OCI-LY1 (cell line): ENCODE data around the gene SNRPB2.

Source experiments
- H2AFZ ChIP-seq: fragments of 200-600 bp; sonication (generic), shearing (Covaris generic); 2 replicates; pipeline ENCODE4 v1.6.0; 2014; ENCODE audit warnings: antibody characterized with exemption, mild to moderate bottlenecking, low read length
- H3F3A ChIP-seq: fragments of 200-600 bp; sonication (generic), shearing (Covaris generic); 2 replicates; pipeline ENCODE4 v1.6.0; 2014; ENCODE audit warnings: mild to moderate bottlenecking, antibody characterized with exemption, low read length, moderate library complexity; ENCODE audit not compliant: insufficient read depth
- H3K27ac ChIP-seq: fragments of 200-600 bp; sonication (generic); 2 replicates; pipeline ENCODE4 v1.5.1; 2014; ENCODE audit warnings: low read length, mixed run types, mild to moderate bottlenecking, low read depth; ENCODE audit not compliant: poor library complexity, severe bottlenecking
- H3K27me3 ChIP-seq: fragments of 200-600 bp; sonication (generic); 2 replicates; pipeline ENCODE4 v1.6.0; 2014; ENCODE audit warnings: antibody characterized with exemption, mild to moderate bottlenecking, low read length, moderate library complexity; ENCODE audit not compliant: insufficient read depth
- H3K36me3 ChIP-seq: fragments of 200-600 bp; sonication (generic); 2 replicates; pipeline ENCODE4 v1.6.1; 2014; ENCODE audit warnings: mild to moderate bottlenecking, antibody characterized with exemption, low read length, moderate library complexity, mixed read lengths; ENCODE audit not compliant: insufficient read depth
- H3K4me1 ChIP-seq: fragments of 200-600 bp; sonication (generic); 2 replicates; pipeline ENCODE4 v1.5.1; 2014; ENCODE audit warnings: mild to moderate bottlenecking, low read length, moderate library complexity; ENCODE audit not compliant: insufficient read depth, severe bottlenecking
- H3K4me2 ChIP-seq: fragments of 200-600 bp; sonication (generic), shearing (Covaris generic); 2 replicates; pipeline ENCODE4 v1.6.1; 2014; ENCODE audit warnings: low read length
- H3K4me3 ChIP-seq: fragments of 200-600 bp; sonication (generic); 2 replicates; pipeline ENCODE4 v1.5.1; 2014; ENCODE audit warnings: low read length, low read depth, mild to moderate bottlenecking, mixed read lengths; ENCODE audit not compliant: poor library complexity, severe bottlenecking
- H3K79me2 ChIP-seq: fragments of 200-600 bp; shearing (Covaris generic); 2 replicates; pipeline ENCODE4 v1.6.1; 2016; ENCODE audit warnings: mixed run types, low read length, mixed read lengths; ENCODE audit not compliant: insufficient read depth
- H3K9ac ChIP-seq: fragments of 200-600 bp; sonication (generic), shearing (Covaris generic); 2 replicates; pipeline ENCODE4 v1.6.1; 2014; ENCODE audit warnings: mild to moderate bottlenecking, low read length, mixed read lengths
- H3K9me2 ChIP-seq: fragments of 200-600 bp; sonication (generic), shearing (Covaris generic); 2 replicates; pipeline ENCODE4 v1.6.1; 2014; ENCODE audit warnings: low read depth, mild to moderate bottlenecking, low read length, mixed read lengths
- H3K9me3 ChIP-seq: fragments of 200-600 bp; shearing (Covaris generic); 2 replicates; pipeline ENCODE4 v1.6.1; 2014; ENCODE audit warnings: low read length, mixed read lengths
- H4K20me1 ChIP-seq: fragments of 200-600 bp; sonication (generic), shearing (Covaris generic); 2 replicates; pipeline ENCODE4 v1.6.0; 2016; ENCODE audit warnings: mild to moderate bottlenecking, low read length; ENCODE audit not compliant: insufficient read depth
- EZH2 ChIP-seq: fragments of 200-600 bp; sonication (generic), shearing (Covaris generic); IDR thresholded peaks from 2 replicates; pipeline ENCODE4 v1.8.0; 2017; ENCODE audit warnings: borderline replicate concordance, mixed run types, mild to moderate bottlenecking, antibody characterized with exemption, low read length, moderate library complexity, mixed read lengths
- TF ChIP-seq, protein P1 (sequence below): fragments of 200-600 bp; sonication (generic), shearing (Covaris generic); IDR thresholded peaks from 2 replicates; pipeline ENCODE4 v1.5.1; 2017; ENCODE audit warnings: mild to moderate bottlenecking, antibody characterized with exemption, low read length, moderate library complexity, mixed read lengths

The SNRPB2 gene

DNA sequence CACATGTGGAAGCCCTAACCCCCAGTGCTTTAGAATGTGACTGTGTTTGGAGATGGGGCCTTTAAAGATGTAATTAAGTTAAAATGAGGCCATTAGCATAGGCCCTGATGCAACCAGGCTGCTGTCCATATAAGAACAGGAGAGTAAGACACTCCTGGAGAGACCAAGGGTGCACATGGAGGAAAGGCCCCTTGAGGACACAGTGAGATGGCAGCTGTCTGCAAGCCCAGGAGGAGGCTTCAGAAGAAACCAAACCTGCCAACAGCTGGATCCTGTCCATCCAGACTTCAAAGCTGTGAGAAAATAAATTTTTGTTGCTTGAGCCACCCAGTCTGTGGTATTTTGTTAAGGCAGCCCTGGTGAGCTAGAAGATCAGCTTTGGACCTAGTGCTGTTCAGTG is 16.8 kb upstream of the SNRPB2 start:
- Histone ChIP-seq H2AFZ (no peak overlapping the region), H3K79me2 (no peaks in the 10 kb centered on the region), H3F3A (no peaks in the 10 kb centered on the region), H3K27me3 (no peaks in the 10 kb centered on the region), H3K27ac (no peak overlapping the region), H3K9ac (no peak overlapping the region), H3K36me3 (no peaks in the 10 kb centered on the region), H4K20me1 (no peaks in the 10 kb centered on the region), H3K9me3 (no peaks in the 10 kb centered on the region), H3K4me1 (no peaks in the 10 kb centered on the region), H3K4me3 (no peak overlapping the region), H3K4me2 (no peak overlapping the region), H3K9me2 (no peaks in the 10 kb centered on the region)
- TF ChIP-seq, protein P1, sequence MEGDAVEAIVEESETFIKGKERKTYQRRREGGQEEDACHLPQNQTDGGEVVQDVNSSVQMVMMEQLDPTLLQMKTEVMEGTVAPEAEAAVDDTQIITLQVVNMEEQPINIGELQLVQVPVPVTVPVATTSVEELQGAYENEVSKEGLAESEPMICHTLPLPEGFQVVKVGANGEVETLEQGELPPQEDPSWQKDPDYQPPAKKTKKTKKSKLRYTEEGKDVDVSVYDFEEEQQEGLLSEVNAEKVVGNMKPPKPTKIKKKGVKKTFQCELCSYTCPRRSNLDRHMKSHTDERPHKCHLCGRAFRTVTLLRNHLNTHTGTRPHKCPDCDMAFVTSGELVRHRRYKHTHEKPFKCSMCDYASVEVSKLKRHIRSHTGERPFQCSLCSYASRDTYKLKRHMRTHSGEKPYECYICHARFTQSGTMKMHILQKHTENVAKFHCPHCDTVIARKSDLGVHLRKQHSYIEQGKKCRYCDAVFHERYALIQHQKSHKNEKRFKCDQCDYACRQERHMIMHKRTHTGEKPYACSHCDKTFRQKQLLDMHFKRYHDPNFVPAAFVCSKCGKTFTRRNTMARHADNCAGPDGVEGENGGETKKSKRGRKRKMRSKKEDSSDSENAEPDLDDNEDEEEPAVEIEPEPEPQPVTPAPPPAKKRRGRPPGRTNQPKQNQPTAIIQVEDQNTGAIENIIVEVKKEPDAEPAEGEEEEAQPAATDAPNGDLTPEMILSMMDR: no peak
- TF ChIP-seq EZH2: no peak

DNA sequence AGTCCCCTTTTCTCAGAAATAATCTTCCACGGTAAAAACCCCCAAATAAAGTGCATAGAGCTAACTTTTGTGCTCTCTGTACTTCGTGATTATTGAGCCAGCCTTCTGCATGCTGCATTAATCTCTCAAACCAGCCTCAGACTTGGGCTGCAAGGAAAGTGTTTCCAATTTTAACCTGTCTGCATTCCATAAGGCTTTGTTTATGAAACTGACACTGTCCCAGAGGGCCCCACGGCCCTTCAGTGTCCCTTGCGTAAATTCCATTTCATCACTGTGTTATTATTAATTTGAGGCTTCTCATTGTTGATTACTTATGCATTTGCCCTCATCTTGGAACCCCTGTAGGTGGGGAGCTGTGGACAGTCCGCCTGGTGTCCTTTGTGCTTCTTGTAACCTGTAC is 15.6 kb upstream of the SNRPB2 start:
- Histone ChIP-seq H3K27me3 (no peaks in the 10 kb centered on the region), H3K9me3 (no peaks in the 10 kb centered on the region), H3F3A (no peaks in the 10 kb centered on the region), H3K4me2 (no peak overlapping the region), H3K36me3 (no peaks in the 10 kb centered on the region), H2AFZ (no peak overlapping the region), H4K20me1 (no peaks in the 10 kb centered on the region), H3K27ac (no peak overlapping the region), H3K9me2 (no peaks in the 10 kb centered on the region), H3K9ac (no peak overlapping the region), H3K79me2 (no peaks in the 10 kb centered on the region), H3K4me1 (no peaks in the 10 kb centered on the region), H3K4me3 (no peak overlapping the region)
- TF ChIP-seq EZH2: no peak
- TF ChIP-seq, protein P1: no peak

DNA sequence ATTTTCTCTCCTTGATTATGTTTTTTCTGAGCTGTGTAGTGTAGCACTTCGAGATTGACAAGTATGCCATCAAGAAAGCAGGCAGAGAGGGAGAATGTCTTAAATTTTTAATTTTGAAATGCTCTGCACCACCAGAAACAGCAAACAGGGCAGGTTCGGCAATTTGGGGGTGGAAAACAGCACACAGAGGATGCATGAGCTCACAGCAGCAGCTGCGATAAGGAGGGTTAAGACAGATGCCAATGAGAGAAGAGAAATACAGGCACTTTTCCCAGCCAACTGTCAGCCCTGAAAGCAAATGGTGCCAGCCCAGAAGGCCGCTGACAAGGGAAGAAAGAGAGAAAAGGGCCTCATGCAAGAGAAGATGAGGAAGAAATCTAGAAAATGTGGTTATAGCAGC is 15.1 kb upstream of the SNRPB2 start:
- Histone ChIP-seq H3F3A (no peaks in the 10 kb centered on the region), H3K4me3 (no peak overlapping the region), H3K4me1 (no peaks in the 10 kb centered on the region), H2AFZ (no peak overlapping the region), H3K9me2 (no peaks in the 10 kb centered on the region), H3K9ac (no peak overlapping the region), H3K9me3 (no peaks in the 10 kb centered on the region), H3K27ac (no peak overlapping the region), H3K4me2 (no peak overlapping the region), H3K79me2 (no peaks in the 10 kb centered on the region), H3K27me3 (no peaks in the 10 kb centered on the region), H3K36me3 (no peaks in the 10 kb centered on the region), H4K20me1 (no peaks in the 10 kb centered on the region)
- TF ChIP-seq EZH2: no peak
- TF ChIP-seq, protein P1: no peak
